ENCODE results near the gene GPR39. TPM values are rescaled to one million over a fixed set of nuclear protein-coding genes. Genes with fewer than 3 reads are reported as not detected.

Gene GPR39
- total RNA-seq, 1 donor from 2014 or later: not detected

GRCh38 chr2:132547090-132547687 is 130.6 kb downstream of the GPR39 start:
- no peak for DNase-seq (ENCODE audit: low spot score)
- intact Hi-C loops (cut with DNase I): loop anchor here (5.0 to 10.0 kb wide), 3 partner anchors 535 to 1298 kb away; no protein-coding TSS in a partner anchor

GRCh38 chr2:132549935-132550670 is 133.5 kb downstream of the GPR39 start:
- DNase-seq (ENCODE audit: low spot score): no peak
- intact Hi-C loops (cut with DNase I): loop anchor here (5.0 to 10.0 kb wide), 3 partner anchors 532 to 1295 kb away; no protein-coding TSS in a partner anchor

DNA sequence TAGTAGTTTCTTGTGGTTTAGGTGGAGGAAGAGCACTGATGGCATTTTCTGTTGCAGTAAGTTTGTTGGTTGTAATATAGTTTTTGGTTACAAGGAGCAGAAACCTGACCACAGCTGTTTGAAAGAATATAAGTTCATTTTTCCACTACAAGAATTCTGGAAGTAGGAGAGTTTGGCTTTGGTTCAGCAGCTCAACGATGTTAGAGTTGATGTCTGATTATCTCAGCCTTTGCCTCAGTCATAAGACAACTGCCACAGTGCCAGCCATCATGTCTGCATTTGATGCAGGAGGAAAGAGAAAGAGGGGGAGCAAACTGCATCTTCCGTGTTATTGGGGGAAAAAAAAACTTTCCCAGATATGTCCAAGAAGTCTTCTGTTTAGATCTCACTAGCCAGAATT is 134.3 kb downstream of the GPR39 start:
- intact Hi-C loops (cut with DNase I): no loop called here
- no peak for DNase-seq (ENCODE audit: low spot score)

- no peak for DNase-seq (ENCODE audit: low spot score)
- intact Hi-C loops (cut with DNase I): no loop called here
Measured at GRCh38 chr2:132557694-132558093, 141.1 kb downstream of the GPR39 start.

GRCh38 chr2:132559326-132559725 is 142.7 kb downstream of the GPR39 start:
- intact Hi-C loops (cut with DNase I): no loop called here
- no peak for DNase-seq (ENCODE audit: low spot score)

DNA sequence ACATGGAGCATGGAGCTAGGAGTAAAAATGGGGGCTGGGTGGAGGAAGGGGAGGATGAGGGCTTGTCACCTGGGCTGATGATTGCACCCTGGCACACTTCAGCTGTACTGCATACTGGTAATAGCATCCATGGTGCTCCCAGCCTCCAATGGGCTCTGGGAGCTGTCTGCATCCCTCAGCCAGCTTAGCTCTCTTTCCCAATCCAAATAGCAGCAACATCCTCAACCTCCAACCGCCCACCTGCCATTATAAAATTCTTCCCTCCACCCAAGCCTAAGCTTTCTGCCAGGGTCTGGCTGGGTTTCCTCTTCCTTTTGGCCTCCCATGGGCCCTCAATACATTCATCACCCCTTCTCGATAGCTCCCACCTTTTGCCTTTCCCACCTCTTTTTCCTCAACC is 143.3 kb downstream of the GPR39 start:
- DNase-seq (ENCODE audit: low spot score): no peak
- intact Hi-C loops (cut with DNase I): no loop called here

GRCh38 chr2:132560562-132560961 is 144.0 kb downstream of the GPR39 start:
- DNase-seq (ENCODE audit: low spot score): no peak
- intact Hi-C loops (cut with DNase I): no loop called here

GRCh38 chr2:132562245-132562644 is 145.6 kb downstream of the GPR39 start:
- DNase-seq (ENCODE audit: low spot score): no peak
- intact Hi-C loops (cut with DNase I): no loop called here

DNA sequence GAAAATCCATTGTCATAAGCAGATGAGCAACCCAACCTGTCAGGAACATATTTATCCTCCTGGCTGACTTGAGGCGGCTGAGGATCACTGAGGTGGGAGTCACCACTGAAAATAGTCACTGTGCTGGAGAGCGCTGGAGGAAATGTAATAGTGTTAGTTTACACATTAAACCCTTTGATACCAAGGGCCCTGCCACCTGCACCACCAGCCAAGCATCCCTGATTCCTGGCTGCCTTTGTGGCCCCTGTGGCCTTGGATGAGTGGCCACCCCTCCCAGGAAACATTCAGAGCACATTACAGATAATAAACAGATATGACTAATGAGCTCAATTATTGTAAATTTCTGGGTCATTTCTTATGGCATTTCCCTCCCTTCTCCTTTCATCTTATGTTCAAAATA is 147.5 kb downstream of the GPR39 start:
- intact Hi-C loops (cut with DNase I): no loop called here
- no peak for DNase-seq (ENCODE audit: low spot score)

GRCh38 chr2:132566379-132566778 is 149.8 kb downstream of the GPR39 start:
- intact Hi-C loops (cut with DNase I): no loop called here

GRCh38 chr2:132567682-132568081 is 151.1 kb downstream of the GPR39 start:
- intact Hi-C loops (cut with DNase I): no loop called here
- DNase-seq (ENCODE audit: low spot score): no peak

More at GRCh38 chr2:132566379-132566778, 149.8 kb downstream of the GPR39 start:
- no peak for DNase-seq (ENCODE audit: low spot score)

DNA sequence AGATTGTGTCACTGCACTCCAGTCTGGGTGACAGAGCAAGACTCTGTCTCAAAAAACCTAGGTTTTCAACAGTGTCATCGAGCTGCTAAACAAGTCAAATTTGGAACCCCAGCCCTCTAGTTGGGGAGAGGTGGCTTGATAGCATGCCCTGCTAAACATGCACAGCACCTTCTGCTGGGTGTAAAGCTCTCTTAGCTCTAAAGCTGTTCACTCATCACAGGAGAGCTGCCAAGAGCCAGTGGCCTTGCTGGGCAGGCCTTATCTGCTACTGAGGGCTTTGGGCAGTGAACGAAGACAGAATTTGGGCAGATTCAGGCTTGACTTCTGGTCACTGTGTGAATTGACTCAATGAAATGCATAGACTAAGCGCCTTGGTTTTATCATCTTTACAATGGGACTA is 152.1 kb downstream of the GPR39 start:
- no peak for DNase-seq (ENCODE audit: low spot score)

DNA sequence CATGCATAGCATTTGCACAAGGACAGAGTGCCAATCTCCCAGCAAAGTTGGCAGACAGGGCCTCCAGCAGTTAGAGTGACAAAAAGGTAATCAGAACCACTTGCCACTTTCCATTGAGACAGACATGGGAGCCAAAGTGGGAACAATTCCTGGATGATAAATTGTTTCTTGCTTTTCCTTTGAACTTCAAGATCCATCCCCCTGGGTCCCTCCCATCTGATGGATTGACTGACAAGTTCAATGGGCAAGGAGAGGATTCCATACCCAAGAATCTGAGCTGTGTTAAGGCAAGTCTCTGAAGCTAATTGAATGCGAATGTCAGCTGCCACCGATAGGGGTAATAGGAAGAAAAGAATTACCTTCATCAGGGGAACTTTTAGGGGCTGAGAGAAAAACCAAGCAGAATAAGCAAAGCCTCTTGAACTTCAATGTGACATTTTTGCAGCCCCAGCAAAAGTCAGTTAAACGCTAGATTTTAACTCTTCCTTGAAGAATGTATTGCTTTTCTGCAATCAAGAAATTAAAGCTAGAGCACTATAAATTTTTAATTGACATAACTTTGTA is 156.9 kb downstream of the GPR39 start:
- no peak for DNase-seq (ENCODE audit: low spot score)
- intact Hi-C loops (cut with DNase I): no loop called here

More for the DNA sequence above, 152.1 kb downstream of the GPR39 start:
- intact Hi-C loops (cut with DNase I): no loop called here

DNA sequence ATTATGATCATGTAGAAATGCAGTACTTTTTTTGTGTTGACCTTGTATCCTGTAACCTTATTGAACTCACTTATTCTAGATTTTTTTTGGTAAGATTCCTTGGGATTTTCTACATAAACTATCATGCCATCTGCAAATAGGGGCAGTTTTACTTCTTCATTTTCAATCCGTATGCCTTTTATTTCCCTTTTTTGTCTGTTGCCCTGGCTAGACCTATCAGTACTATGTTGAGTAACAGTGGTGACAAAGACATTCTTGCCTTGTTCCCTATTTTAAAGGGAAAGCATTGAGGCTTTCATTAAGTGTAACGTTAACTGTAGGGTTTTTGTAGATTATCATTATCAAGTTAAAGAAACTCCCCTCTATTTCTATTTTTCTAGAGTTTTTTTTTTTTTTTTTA is 161.1 kb downstream of the GPR39 start:
- intact Hi-C loops (cut with DNase I): no loop called here

GRCh38 chr2:132581591-132581990 is 165.0 kb downstream of the GPR39 start:
- DNase-seq (ENCODE audit: low spot score): no peak
- intact Hi-C loops (cut with DNase I): no loop called here

More for the DNA sequence above, 161.1 kb downstream of the GPR39 start:
- DNase-seq (ENCODE audit: low spot score): no peak

- no peak for DNase-seq (ENCODE audit: low spot score)
- intact Hi-C loops (cut with DNase I): no loop called here
Measured at GRCh38 chr2:132581991-132582738, 165.6 kb downstream of the GPR39 start.

GRCh38 chr2:132583666-132584360 is 167.2 kb downstream of the GPR39 start:
- intact Hi-C loops (cut with DNase I): no loop called here
- no peak for DNase-seq (ENCODE audit: low spot score)

DNA sequence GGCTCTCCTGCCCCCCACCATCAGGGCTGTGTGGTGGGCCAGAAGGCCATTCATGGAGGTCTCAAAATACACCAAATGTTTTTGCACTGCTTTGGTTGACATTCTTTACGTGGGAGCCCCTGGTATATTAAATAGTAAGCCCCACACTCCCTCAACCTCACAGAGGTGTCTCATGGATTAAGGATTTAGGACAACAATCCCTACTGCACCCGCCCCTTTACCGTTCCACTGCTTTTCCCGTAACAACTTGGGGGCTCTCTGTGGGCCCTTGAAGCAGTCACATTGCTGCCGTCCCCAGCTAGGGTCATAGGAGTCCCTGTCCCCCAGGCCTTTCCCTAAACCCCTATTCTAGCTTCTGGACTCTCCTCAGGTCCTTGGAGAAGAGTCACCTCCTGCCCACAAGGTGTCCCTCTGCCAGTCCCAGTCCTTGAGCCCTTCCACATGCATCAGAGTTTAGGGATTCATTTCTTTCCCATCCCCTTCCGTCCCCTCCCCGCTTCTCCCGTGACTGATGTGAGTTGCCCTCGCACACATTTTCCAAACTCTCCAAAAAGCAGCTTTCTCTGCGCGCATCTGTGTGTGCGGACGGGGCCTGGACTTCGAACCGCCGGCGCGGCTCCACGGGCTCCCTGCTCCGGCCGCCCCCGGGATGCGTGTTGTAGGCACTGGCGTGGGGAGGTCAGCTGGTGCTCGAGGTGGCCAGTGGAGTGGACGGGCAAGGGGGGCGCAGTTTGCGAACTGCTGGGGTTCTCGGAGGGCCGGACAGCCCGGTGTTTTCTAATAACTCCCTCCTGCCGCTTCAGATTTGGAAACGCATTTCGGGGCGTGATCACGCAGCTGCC is 168.6 kb downstream of the GPR39 start:
- intact Hi-C loops (cut with DNase I): loop anchor here (5.0 kb wide), 1 partner anchor 207 kb away; no protein-coding TSS in a partner anchor
- no peak for DNase-seq (ENCODE audit: low spot score)

GRCh38 chr2:132586101-132586511 is 169.5 kb downstream of the GPR39 start:
- intact Hi-C loops (cut with DNase I): loop anchor here (5.0 kb wide), 1 partner anchor 206 kb away; no protein-coding TSS in a partner anchor
- DNase-seq (ENCODE audit: low spot score): no peak
